HCEC 1CT (cell line): ENCODE data around the gene PAX2.

ENCODE experiments used
- DNase-seq: peaks from one replicate; pipeline ENCODE4 v3.0.0-alpha.2; 2017

PAX2 gene

DNA sequence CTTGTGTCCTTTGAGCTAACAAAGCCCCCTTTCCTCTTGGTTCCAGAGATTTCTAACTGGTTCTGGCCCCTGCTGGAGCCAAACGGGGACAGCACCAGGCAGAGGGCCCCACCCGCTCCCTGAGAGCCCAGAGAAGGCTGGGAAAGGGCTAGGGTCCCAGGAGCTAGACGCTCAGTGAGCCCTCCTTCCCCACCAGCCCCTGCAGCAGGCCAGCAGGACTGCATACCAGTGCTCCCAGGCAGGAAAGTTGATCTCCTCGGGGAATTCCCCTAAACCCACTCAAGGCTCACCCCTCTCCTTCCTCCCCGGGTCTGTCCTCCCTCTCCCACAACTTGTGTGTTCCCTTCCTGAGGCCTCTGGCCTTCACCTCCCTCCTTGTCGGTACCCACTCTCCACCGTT, 47.7 kb downstream of the PAX2 start:
- DNase-seq, result no peak

DNA sequence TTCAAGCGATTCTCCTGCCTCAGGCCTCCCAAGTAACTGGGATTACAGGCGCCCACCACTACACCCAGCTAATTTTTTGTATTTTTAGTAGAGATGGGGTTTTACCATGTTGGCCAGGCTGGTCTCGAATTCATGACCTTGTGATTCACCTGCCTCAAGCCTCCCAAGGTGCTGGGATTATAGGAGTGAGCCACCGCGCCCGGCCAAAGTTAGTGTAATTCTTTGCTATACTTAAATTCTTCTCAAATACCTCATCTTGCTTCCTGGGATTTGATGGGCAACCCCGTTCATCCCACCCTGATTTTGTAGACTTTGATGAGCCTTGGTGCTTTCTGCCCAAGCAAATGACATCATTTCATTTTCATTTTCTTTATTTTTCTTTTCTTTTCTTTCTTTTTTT, 54.5 kb downstream of the PAX2 start:
- DNase-seq, result no peak

GRCh38 chr10:100800931-100801330, 55.5 kb downstream of the PAX2 start:
- DNase-seq, result no peak

DNA sequence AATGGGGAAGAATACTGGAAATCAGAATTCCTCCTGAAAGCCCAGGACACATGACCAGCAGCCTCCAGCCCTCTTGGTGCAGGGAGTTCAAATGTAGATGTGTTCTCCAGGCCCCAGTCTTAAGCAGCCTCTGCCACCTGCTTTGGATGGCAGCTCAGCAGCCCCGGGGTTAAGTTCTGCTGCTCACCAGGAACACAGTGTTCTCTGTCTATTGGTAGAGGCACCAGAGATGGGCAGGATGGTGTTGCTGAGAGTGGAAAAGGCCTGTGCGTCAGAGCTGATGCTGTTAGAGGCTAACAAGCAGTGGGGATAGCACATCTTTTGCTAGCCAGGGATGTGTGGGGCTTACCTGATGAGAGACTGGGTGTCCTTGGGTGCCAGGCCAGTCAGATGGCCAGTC, 56.8 kb downstream of the PAX2 start:
- DNase-seq, result no peak

DNA sequence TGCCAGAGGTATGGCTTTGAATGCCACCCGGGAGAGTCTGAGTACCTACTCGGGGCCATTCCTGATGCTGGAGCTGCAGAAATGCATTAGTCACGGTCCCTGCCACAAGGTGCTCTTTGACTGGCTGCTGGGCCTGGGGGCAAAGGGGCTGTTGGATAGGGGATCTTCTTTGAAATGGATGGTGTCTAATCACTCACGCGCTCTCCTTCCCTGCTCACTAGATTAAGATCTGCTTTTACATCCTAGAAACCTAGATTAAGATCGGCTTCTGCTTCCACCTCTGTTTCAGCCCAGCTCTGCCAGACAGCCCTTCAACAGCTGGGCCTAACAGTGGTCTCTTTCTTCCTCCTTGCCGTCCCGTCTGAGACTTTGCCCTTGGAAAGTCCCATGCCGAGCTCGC, 57.2 kb downstream of the PAX2 start:
- DNase-seq, result no peak

DNA sequence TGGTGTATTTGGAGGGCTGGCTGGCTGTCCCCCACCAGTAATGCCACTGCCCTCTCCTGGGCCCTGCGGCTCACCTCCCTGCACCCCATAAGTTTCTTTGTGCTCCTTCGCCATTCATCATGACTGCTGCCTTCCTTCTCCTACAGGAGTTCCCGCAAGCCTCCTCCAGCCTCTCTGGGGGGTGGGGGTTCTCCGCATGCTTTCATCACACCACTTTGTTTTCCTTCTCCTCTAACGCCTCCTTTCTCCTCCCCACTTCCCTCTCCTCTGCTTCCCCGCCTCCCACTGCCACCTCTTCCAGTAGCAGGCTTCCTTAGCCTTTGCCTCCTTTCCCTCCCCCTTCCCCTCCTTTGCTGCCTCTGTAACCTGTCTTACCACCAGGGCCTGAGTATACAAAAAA, 58.1 kb downstream of the PAX2 start:
- no peak for DNase-seq

DNA sequence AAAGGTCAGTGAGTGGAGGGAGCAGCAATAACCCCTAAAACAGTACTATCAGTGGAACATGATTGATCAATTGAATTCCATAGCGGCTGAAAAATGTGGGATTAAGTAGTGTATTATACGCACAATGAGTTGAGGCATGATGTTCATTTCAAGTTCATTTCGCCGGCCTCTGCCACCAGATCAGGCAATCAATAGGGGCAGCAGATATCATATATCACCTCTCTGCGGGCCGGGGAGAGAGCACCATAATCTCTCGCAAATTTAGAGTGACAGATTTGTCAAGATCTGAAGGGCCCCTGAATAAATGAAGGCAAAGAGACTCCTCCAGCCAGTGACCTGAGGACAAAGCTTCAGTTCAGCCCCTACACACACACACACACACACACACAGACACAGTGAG, 58.5 kb downstream of the PAX2 start:
- DNase-seq, result no peak

- DNase-seq, result no peak
Measured at GRCh38 chr10:100805543-100806355, 60.4 kb downstream of the PAX2 start.

GRCh38 chr10:100806356-100806645, 60.9 kb downstream of the PAX2 start:
- DNase-seq, result no peak

- DNase-seq, result no peak
Measured at GRCh38 chr10:100807241-100807951, 62.0 kb downstream of the PAX2 start.

DNA sequence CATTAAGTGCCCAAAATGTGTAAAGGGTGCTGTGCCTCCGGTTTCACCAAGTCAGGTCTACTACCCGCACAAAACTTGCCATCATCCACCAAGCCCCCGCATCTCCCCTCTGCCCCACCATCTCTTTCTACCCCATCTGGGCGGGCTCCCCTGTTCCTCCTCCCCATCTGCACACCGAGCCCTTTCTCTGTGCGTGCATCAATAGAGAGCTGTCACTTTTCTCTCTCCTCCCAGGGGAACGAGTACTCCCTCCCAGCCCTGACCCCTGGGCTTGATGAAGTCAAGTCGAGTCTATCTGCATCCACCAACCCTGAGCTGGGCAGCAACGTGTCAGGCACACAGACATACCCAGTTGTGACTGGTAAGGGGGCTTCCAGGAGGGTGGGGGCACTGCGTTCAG, 63.5 kb downstream of the PAX2 start:
- DNase-seq, result no peak

DNA sequence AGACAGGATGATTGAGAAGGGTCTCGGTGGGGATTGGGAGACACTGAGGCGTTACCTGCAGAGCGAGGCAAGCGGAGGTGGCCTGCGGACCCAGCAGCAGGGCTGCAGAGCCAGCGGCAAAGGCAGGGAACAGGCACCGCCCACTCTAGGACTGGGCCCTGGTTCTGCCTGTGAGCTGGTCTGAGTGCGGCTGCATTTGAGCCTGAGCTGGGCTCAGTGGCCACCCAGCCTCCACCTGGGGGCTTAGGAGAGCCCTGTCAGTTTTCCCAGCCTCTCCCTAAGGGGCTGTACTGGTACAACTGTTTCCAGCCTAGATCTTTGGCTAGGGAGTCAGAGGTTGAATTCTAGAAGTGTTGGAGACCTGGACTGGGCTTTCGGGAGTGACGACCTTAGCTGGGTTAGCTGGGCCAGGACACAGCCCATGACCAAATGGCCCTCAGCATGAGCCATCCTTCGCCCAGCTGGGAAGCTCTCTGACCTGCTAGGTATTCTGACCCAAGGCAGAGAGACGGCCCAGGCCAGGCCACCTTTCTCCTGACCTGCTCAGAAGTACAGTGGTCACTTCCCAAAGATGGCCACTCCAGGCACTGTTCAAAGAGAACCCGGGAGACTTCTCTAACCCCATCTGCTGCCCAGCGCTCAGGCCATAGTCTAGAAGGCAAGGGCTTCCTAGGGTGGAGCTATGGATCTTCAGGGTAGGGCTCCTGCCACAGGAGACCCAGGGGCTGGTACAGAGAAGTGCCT, 64.9 kb downstream of the PAX2 start:
- no peak for DNase-seq

DNA sequence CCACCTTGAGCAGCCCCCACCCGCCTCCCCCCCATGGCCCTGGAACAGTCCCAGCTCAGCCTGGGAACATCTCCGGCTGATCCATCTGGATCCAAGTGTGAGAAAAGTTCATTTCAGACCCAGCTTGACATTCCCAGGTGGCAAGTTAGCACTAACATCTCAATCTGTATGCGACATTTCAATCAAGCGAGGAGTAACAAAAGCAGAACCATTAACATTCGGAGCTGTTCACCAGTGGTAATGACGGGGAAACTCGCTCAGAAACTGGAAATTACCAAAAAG, 65.4 kb downstream of the PAX2 start:
- DNase-seq, result no peak

DNA sequence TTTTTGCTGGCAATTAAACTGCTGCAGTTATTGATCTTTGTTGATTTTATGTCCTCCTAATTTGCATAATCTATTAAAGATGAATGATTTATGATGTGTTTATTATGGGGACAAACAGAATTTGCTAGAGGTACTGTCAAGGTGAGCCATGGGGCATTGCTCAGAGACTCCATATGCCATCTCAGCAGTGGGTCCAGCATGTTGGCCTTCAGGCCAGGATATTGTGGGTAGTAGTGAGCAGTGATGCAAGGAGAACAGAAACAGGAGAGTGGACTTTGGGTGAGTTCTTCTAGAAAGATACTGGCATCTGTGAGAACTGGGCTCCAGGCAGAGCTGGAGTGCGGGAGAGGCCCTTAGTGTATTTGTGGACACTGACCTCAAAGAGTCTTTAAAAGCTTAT, 65.9 kb downstream of the PAX2 start:
- DNase-seq, result no peak

- no peak for DNase-seq
Measured at GRCh38 chr10:100811752-100812750, 66.7 kb downstream of the PAX2 start.

GRCh38 chr10:100812978-100813377, 67.6 kb downstream of the PAX2 start:
- no peak for DNase-seq

- no peak for DNase-seq
Measured at GRCh38 chr10:100814751-100815474, 69.5 kb downstream of the PAX2 start.

- no peak for DNase-seq
Measured at GRCh38 chr10:100816671-100817070, 71.3 kb downstream of the PAX2 start.

DNA sequence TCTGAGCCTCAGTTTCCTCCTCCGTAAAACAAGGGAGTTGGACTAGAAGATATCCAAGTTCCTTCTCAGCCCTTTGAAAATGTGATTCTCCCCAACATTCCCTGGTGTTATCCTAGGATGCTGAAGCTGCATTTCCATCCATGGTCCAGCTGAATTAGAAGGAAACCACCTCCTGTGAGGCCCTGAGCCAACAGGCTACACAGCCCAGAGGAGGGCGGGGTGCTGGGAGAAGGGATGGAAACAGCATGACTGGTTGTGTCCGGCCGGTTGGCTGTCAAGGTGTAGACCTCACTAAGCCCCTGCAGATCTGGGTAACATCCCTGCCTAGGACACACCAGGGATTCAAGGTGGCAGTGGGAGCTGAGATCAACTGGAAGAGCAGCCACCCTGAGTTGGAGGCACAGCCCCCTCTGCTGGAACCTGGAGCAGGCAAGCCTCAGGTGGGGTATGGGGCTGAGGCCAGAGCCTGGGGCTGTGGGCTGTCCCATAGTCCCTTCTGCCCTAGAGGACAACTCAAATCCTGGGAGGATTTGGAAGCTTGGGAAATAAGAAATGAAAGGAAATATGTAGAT, 72.0 kb downstream of the PAX2 start:
- DNase-seq, result no peak

DNA sequence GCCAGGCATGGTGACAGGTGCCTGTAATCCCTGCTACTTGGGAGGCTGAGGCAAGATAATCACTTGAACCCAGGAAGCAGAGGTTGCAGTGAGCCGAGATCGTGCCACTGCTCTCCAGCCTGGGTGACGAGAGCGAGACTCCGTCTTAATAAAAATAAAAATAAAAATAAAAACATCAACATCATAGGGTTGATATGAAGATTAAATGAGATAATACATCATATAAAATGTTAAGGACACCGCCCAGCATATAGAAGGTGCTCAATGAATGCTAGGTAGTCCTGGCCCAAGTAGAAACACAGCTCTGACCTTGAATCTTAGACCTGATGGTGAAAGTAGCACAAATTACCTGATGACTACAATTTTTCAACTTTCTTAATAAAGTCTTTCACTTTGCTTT, 74.0 kb downstream of the PAX2 start:
- DNase-seq, result no peak

GRCh38 chr10:100823194-100823593, 77.8 kb downstream of the PAX2 start:
- DNase-seq, result no peak

- DNase-seq, result no peak
Measured at GRCh38 chr10:100824886-100825285, 79.5 kb downstream of the PAX2 start.
